Measurements from ENCODE around the gene PSENEN. TPM values are rescaled to one million over a fixed set of nuclear protein-coding genes. Genes with fewer than 3 reads are reported as not detected.

PSENEN gene
- total RNA-seq, 1 experiment from 2014 or later, result 69.7 TPM

GRCh38 chr19:35759697-35760096 is 14.2 kb downstream of the PSENEN start:
- Histone ChIP-seq H4K8ac (replicated peaks; ENCODE audit: insufficient read length, low read depth, low read length) (no peak overlapping the region), H3K4ac (ENCODE audit: low read depth, low read length) (no peak overlapping the region), H2AK5ac (ENCODE audit: insufficient read length, low read length) (no peak overlapping the region), H2AFZ (ENCODE audit: low read length) (no peak overlapping the region), H3K79me2 (ENCODE audit: insufficient read depth, low read length) (no peaks in the 10 kb centered on the region), H3K23me2 (ENCODE audit: insufficient read length, low read depth, low read length, poor library complexity, severe bottlenecking) (peaks cover 15% of the 10 kb centered on the region), H3K4me2 (ENCODE audit: insufficient read depth, insufficient read length, low read length) (no peak overlapping the region), H4K5ac (ENCODE audit: insufficient read length, low read depth, low read length) (no peak overlapping the region), H3K4me1 (ENCODE audit: insufficient read depth, low read length) (no peaks in the 10 kb centered on the region), H3T11ph (ENCODE audit: low read length) (no peak overlapping the region), H3K56ac (ENCODE audit: insufficient read length, low read depth, low read length) (no peak overlapping the region), H3K23ac (ENCODE audit: insufficient read length, low read depth, low read length) (no peak overlapping the region), H3K14ac (ENCODE audit: insufficient read depth, low read length) (no peak overlapping the region), H3K9me3 (ENCODE audit: control insufficient read depth, low read depth, low read length) (no peaks in the 10 kb centered on the region), H4K20me1 (ENCODE audit: control insufficient read depth, insufficient read depth, insufficient read length) (no peaks in the 10 kb centered on the region), H3K79me1 (ENCODE audit: insufficient read depth, low read depth, low read length, poor library complexity, severe bottlenecking) (no peaks in the 10 kb centered on the region), H2BK5ac (ENCODE audit: insufficient read length, low read length) (no peak overlapping the region), H2BK120ac (ENCODE audit: low read depth, low read length, poor library complexity, severe bottlenecking) (no peak overlapping the region), H2BK20ac (ENCODE audit: low read depth, low read length, poor library complexity, severe bottlenecking) (no peak overlapping the region), H3K9ac (ENCODE audit: extremely low read depth, insufficient read length, low read length) (no peak overlapping the region), H3K27ac (ENCODE audit: insufficient read length, low read depth, low read length) (no peak overlapping the region), H2BK12ac (ENCODE audit: insufficient read length, low read depth, low read length) (no peak overlapping the region), H3K27me3 (ENCODE audit: insufficient read depth, low read length) (no peaks in the 10 kb centered on the region), H4K91ac (ENCODE audit: insufficient read length, low read depth, low read length) (no peak overlapping the region), H3K18ac (ENCODE audit: insufficient read length, low read depth, low read length) (no peak overlapping the region), H2BK15ac (ENCODE audit: low read depth, low read length) (no peak overlapping the region; the same call in 1 of the 2 replicates)
- peaks cover 12 to 23% of the 10 kb centered on the region in 2 experiments for H3K4me1 Mint-ChIP-seq
- no peak for DNase-seq
- peaks cover 6% of the 10 kb centered on the region for H3K27me3 Mint-ChIP-seq (ENCODE audit: low read depth)
- H3K27ac Mint-ChIP-seq, result no peak overlapping the region
- peak overlapping the region; percentile 91 to 95 for H3K4me3 Mint-ChIP-seq
- no peak for TF ChIP-seq CTCF (conservative IDR thresholded peaks at IDR 0.05)
- peaks cover 6 to 36% (median 34%) of the 10 kb centered on the region in 3 experiments; a peak in 6 of 7 replicates for H3K36me3 Mint-ChIP-seq (ENCODE audit: insufficient read depth in 1 of 3, low read depth in 3 of 3)
- WGBS (ENCODE audit: extremely low coverage, insufficient read length, low lambda C conversion rate), result no CpG with 5 or more reads among the region's 2 CpGs
- H3K9me3 Mint-ChIP-seq, result no peaks in the 10 kb centered on the region
